NCI-H2107 treated with DMSO at 0.1 percent for 48 hours (cell line): Measurements from ENCODE around the gene NTN1.

Source experiments
- DNase-seq: peaks from one replicate; lab custom pipeline; 2025; ENCODE audit not compliant: unreplicated experiment; lab: John Stamatoyannopoulos, UW

NTN1 gene

DNA sequence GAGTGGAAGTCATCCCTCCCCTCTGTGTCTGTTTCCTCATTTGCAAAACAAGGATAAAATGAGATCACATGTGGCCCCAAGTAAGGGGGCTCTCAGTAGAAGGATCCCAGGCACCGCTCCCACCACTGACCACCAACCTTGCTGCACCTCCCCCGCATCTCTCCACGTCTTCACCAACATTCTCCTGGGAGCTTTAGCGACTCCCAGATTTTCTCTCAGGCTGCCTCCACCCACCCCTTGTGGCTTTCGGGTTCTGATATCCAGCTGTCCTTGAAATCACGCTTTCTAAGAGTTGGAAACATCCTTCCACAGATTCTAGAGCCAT lies 16.4 kb upstream of the NTN1 start:
- no peak for DNase-seq

DNA sequence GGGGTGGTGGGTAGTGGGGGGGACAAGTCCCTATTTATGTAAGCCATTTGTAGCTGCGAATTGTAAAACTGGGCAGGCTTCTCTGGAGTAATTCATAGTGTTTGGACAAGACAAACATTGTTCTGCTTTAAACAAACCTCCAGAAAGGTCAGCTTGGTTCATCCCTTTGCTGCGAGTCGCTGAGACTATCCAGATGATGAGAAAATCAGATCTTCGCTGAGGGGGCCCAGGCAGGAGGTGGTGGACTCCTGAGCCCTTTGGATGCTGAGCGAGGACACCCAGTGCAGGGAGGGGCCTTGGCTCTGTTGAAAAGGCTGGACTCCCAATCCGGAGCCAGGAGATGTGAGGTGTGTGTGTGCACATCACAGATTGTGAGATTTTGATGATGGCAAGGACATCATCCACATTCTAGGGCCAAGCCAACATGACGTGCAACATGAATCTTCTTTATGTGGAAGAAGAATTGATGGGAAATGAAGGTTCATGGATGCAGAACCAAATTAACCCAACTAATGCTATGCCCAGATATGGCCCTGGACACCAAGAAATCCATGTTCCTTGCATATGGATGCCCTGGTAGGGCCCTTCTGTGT lies 15.0 kb upstream of the NTN1 start:
- no peak for DNase-seq

DNA sequence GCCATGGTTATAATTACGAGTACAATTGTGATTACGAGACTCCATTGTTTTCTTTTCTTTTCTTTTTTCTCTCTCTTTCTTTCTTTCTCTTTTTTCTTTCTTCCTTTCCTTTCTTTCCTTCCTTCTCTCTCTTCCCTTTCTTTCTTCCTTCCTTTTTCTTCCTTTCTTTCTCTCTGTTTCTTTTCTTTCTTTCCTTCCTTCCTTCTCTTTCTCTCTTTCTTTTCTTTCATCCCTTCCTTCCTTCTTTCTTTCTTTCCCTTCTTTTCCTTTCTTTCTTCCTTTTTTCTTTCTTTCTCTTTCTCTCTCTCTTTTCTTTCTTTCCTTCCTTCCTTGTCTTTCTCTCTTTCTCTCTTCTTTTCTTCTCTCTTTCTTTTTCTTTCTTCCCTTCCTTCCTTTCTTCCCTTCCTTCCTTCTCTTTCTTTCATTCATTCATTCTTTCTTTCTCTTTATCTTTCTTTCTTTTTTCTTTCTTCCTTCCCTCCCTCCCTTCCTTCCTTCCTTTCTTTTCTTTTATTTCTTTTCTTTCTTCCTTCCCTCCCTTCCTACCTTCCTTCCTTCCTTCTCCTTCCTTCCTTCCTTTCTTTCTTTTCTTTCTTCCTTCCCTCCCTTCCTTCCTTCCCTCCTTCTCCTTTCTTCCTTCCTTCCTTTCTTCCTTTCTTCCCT lies 14.1 kb upstream of the NTN1 start:
- no peak for DNase-seq

DNA sequence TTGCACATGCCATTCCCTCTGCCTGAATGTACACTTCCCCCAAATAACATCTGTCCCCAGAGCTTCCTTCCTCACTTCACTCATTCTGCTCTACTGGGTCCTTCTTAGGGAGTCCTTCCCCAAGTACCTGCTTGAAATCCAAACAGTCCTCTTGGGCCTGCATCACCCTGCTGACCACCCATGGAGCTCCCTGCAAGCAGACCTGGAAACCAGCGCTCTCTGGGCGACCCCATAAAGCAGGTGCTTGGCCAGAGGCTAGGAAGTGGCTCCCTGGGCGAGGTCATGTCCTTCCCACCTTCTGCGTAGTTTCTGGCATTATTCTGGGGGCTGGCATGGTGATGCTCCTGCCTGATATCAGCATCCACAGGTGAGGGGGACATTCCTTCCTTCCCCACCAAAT lies 12.2 kb upstream of the NTN1 start:
- no peak for DNase-seq

DNA sequence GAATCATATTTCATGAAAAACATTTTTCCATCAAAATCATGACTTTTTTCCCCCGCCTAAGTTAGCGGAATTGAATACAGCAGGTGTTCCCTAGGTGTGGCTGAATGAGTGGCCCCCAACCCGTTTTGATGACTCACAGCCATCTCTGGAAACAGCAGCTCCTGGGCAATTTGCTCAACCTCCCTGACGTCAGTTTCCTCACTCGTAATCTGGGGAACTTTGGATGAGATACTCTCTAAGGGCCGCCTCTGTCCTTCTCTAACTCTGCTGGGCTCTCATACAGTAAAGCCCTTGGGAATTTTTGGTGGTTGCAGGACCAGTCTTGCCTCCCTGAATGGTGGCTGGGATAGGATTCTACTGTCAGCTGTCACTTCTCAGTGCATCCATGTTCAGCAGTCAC lies 11.6 kb upstream of the NTN1 start:
- DNase-seq = no peak

DNA sequence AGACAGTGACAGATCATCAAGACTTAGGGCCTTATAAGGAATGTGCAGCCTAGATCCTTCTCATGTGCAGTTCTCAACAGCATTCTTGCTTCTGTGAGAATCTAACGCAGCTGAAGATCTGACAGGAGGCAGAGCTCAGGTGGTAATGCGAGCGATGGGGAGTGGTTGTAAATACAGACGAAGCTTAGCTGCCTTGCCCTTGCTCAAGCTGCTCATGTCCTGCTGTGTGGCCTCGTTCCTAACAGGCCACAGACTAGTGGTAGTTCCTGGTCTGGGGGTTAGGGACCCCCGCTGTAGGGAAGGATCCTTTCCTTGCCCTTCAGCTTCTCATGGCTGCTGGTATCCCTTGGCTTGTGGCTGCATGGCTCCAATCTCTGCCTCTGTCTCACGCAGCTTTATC lies 10.3 kb upstream of the NTN1 start:
- DNase-seq = no peak

DNA sequence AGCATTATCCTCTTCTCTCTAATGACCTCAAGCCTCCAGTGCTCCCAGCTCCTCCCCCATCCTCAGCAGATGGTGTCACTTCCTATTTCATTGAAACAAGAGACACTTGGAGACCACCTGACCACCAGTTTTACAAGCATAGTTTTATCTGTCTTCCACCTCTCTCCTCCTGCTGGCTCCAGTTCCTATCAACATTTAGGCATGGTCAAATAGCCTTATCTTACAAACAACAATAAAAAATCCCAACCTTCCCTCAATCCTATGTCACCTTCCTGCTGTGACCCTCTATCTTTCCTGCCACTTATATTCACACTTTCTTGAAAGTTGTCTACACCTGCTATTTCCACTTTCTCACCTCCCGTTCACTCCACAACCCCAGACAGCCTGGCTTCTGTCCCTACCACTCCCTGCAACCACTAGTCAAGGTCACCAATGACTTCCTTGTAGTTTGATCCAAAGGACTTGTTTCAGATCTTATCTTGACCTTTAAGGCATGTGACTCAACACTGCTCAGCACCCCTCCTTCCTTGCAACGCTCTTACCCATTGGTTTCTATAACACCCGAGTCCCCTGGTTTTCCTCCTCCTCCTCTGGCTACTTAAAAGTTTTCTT lies 4.3 kb upstream of the NTN1 start:
- DNase-seq = no peak

DNA sequence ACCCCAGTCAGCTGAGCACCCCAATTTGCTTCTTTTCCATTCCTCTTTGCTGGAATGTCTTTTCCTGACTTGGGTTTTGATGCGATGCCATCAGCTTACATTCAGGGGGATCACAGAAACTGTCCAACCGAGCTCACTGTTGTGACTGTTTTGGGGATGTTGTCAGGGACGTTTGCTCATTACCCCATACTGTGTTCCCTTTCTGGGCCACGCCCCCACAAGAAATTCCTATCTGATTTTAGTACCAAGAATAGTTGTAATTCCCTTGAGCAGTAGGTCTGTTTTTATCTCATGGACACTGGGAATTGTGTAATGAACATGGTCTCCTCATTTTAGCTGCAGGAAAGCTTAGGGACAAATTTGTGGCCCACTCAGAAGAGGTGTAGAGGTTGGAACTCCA lies 2.6 kb upstream of the NTN1 start:
- DNase-seq = no peak

DNA sequence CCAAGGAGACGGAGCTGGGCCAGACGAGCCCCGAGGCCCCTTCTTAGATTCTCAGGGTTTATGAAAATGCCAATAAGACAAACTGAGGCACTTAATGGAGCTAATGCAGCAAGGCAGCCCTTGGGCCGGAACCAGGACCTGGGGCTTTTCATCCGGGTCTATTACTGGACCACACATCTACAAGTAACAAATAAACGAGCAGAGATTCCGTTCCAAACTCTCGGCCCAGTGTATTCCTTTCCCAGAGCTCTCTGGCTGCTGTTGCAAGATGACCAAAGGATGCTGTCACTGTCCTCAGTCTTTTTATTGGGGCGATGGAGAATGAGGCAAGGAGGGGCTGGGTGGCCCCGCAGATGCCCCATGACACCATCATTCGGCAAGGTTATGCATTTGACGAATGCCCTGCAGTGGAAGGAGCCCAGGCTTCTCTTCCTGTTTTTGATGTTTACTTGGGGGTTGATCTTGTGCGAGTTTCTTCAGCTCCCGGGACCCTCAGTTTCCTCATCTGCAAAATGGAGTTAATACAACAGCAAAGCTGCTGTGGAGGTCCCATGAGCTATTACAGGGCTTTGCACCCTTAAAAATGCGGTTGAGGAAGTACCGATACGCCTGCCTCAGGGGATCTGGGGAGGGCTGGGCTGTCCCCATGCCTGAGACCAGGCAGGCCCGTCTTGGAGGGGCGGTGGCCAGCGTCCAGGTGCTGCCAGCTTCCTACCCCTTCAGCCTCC lies 1.1 kb upstream of the NTN1 start:
- no peak for DNase-seq

DNA sequence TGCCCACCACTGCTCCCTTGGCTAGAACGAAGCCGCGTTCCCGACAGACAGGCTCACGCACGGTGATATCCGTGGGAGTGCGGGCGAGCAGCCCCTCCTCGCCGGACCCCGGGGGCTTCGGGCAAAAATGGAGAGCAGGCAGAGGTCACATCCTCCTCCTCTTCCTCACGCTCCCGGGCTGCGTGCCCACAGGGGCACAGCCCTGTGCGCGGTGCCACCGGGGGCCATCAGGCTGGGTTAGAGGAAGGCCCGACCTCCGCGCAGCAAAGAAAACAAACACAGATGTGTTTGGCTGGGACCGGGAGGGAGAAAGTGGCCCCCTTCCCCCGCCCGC lies 519 bp upstream of the NTN1 start:
- DNase-seq = no peak

DNA sequence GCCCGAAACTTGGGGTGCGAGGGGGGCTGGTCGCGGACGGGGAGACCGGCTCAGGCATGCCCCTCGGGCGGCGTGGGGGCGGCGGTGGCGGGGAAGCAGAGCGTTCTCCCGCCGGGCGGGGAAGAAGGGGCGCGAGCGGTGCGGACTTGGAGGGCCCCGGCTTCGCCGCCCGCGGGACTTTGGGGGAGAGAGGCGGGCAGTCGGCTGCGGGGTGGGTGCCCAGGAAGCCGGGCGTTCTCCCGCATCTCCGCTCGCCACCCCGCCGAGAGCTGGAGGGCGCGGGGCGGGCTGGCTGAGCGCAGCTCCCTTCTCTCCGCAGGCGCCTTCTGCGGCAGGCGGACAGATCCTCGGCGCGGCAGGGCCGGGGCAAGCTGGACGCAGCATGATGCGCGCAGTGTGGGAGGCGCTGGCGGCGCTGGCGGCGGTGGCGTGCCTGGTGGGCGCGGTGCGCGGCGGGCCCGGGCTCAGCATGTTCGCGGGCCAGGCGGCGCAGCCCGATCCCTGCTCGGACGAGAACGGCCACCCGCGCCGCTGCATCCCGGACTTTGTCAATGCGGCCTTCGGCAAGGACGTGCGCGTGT lies 772 bp downstream of the NTN1 start:
- no peak for DNase-seq

DNA sequence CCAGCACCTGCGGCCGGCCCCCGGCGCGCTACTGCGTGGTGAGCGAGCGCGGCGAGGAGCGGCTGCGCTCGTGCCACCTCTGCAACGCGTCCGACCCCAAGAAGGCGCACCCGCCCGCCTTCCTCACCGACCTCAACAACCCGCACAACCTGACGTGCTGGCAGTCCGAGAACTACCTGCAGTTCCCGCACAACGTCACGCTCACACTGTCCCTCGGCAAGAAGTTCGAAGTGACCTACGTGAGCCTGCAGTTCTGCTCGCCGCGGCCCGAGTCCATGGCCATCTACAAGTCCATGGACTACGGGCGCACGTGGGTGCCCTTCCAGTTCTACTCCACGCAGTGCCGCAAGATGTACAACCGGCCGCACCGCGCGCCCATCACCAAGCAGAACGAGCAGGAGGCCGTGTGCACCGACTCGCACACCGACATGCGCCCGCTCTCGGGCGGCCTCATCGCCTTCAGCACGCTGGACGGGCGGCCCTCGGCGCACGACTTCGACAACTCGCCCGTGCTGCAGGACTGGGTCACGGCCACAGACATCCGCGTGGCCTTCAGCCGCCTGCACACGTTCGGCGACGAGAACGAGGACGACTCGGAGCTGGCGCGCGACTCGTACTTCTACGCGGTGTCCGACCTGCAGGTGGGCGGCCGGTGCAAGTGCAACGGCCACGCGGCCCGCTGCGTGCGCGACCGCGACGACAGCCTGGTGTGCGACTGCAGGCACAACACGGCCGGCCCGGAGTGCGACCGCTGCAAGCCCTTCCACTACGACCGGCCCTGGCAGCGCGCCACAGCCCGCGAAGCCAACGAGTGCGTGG lies 1.5 kb downstream of the NTN1 start:
- no peak for DNase-seq

DNA sequence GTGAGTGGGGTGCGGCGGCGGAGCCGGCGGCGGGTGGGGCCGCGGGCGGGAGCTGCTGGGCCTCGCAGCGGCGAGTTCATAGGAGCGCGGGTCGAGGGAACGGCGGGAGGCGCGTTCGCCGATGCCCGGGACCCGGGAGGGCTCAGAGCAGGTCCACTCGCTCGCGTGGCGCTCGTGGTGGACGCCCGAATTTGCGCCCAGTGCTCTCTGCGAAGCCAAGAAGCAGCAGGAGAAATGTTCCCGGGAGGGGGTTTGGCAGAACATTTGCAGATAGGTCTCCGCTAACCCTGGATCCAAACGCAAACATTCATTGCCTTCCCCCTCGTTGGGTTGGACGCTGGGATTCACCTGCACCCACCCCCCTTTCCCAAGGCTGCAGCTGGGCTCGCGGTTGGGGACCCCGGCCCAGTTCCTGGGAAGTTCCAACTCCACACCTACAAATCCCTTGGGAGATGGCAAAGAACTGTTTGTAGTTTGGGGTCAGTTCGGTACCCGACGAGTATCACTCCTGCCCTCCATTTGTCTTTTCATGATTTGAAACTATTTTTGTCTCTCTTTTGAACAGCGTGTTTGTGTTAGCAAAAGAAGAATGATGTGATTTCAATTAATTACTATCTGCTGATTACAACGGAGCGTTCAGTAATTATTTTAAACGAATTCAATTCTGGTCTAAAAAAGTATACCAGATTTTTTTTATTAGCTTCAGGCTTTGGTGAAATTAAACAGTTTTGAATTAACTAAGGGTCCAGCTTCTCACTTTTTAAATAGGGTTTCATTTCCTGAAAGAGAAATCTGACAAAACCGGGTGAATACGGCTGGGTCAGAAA lies 2.3 kb downstream of the NTN1 start:
- DNase-seq = no peak

DNA sequence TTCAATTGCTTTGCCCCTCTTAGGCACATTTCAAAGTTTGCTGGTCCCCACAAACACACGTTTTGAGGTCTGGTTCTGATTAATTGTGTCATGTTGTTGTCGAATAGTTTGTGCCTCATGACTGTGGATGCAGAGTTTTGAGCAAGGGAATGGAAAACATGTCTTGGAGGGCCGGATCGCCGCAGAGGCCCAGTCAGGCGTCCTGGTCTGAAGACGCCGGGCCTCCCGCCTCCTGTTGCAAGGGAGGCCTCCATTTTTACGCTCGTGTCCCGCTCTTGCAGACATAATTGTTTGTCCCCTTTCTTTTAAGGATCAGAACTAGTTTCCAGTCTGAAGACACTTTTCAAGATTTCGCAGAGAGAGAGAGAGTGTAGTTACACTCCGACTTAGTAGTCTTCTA lies 3.2 kb downstream of the NTN1 start:
- DNase-seq = no peak

DNA sequence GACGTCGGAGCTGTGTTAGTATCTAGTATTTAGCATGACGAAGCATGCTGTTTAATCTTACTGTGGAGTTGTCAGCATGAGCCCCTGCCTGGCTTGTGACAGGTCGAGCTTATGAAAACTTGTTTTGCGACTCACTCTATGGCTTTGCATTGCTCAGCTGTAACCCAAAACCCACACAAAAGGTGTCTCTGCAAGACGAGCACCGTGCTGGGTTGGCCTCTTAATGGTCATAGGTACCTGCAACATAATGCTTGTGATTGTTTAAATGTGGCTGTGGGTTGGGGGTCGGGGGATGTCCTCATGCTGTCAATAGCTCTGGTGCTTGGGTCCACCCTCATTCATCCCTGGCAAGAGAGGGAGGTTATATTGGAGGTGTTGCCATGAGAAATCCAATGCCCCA lies 5.4 kb downstream of the NTN1 start:
- no peak for DNase-seq

DNA sequence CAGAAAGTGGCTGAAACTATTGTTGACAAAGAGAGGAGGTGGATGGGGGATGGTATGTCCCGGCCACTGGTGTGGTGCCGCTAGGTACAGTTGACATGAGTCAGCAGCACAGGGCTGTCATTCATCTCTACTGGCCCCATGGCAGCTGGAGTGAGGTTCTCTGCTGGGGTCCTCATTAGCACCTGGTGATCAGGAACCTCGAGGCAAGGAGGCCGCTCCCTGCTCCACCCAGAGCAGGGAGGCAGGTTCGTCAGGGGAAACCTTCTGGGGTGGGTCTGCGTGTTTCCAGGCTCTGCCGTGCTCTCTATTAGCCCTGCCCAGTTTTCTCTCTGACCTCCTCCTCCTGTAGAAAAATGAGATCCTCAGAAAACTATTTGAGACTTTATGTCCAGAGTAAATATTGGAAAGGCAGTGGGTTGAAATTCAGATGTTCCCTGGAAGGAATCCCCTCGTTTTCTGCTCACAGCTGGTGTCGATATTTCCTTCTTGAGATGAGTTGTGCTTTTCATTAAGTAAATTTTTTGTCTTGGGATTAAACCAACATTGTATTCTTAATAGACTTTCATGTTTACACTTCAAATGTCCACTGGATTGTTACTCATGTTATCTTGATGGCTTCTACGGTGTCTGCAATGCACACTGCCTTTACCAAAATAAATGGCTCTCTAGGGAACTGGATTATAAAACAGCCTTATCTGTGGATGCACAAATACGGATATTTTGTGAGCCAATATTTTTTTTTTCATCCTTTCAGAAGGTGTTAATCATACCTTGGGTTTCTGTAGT lies 7.1 kb downstream of the NTN1 start:
- DNase-seq = no peak

DNA sequence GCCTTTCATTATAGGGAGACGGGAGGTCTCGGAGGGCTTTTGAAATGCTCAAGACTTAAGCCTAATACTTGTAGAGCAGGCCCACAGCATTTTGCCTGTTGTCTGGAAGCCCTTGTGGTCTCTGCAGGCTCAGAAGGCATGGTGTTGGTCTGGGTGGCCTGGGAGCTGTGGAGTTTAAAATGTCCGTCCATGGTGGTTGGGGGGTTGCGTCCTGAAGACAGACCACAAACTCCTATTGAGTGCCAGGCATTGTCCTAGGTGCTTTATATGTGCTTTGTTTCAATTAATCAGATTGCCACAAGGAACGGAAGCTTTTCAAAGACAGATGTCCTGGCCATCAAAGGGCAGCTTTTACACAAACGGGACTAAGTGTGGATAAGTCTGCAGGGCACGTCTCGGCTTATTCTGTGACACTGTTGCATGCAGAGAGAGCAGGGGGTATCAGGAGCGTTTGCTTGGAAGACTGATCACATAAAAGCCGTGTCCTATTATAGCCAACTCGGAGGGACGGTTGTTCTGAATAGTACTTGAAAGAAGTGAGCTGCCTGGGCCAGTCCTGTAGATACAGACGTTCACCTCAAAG lies 7.8 kb downstream of the NTN1 start:
- no peak for DNase-seq

DNA sequence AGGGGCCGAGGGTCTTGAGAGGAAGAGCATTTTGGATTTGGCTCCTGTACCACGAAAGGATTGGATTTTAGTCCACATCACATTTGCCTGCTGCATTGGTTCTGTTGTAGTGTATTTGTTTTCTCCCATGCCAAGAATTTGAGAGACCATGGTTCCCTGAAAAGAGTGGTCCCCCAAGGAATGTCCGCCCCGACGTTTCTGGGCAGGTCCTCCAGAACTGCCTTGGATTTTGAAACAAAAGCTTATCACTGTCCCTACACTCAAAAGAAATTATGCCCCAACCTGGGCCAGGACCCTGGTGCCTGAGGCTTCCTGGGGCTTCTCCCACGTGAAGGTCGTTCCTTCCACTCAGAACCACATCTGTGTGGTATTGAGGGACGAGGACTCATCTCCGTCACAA lies 10.8 kb downstream of the NTN1 start:
- DNase-seq = no peak

DNA sequence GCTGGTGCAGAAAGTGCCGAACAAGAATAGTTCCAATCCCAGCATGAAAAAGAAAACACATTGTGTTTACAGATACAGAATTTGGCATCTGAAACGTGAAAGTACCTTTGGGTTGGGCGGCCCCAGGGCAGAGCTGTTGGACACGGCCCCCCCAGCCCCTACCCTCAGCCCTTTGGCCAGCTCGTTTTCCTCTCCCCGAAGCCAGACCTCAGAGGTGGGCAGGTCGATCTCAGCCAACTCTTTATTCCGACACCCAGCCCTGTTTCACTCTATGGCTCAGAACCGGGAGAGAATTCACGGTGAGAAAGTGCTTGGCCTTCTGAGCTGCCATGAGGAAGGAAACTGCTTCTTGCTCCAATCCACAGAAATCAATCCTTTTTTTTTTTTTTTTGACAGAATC lies 11.3 kb downstream of the NTN1 start:
- DNase-seq = no peak
